NK-92 treated with Interleukin-12 subunit alpha and Interleukin-12 subunit beta, amount 100 ng/mL, for 24 hours (cell line): ENCODE data around the gene TFPI.
"Not testable (repeated sequence)": the region's sequence is repeated elsewhere in the genome, so short reads cannot be mapped to it uniquely, and the experiment has no call there.

Source experiments
- DNase-seq: peaks from one replicate; lab custom pipeline; 2025; lab: John Stamatoyannopoulos, UW

The TFPI gene

GRCh38 chr2:187552828-187553681, 1.2 kb downstream of the TFPI start:
- no peak for DNase-seq

DNA sequence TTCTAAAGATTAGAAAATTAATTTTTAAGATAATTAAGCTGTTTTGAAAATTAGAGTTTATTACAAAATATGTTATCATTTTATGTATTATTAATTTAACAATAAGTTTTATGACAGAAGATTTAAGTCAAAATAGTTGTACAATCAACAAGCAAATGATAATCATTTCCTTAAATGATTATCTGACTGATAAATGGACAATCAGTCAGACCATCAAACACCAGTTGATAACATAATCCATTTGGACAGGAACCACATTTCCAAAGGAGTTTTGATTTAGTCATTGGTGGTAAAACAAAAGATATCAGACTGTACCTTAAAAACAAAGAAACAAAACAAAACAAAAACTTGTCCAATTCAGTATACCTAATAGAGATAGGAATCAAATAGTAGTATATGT, 1.9 kb downstream of the TFPI start:
- no peak for DNase-seq

GRCh38 chr2:187550857-187551256, 3.4 kb downstream of the TFPI start:
- no peak for DNase-seq

DNA sequence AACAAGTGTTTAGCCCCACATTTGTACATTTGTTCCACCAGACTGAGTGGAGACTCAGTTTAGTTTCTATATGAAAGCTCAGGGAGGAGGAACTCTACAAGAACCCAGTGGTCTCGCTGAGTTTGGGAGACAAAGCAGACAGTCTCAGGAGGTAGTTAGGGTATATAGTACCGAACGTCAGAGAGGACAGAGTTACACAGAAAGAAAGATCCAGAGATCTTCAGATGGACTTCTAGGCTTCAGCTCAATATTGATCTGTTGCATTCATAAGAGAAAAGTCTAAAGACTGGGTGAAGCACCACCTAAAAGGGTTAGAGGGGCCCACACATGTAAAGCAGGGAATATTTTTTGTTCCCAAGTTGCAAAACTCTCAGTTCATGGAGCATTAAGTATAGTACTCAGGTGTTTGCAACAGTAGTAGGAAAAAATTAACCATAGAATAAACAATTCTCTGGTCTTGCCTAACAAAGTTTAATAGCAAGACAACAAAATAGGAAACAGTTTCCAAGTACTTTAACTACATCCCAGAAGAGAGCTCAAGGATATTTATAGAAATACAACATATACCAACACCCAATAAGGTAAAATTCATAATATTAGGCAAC, 4.2 kb downstream of the TFPI start:
- no peak for DNase-seq

GRCh38 chr2:187549193-187549592, 5.0 kb downstream of the TFPI start:
- no peak for DNase-seq

GRCh38 chr2:187548656-187549055, 5.6 kb downstream of the TFPI start:
- no peak for DNase-seq

DNA sequence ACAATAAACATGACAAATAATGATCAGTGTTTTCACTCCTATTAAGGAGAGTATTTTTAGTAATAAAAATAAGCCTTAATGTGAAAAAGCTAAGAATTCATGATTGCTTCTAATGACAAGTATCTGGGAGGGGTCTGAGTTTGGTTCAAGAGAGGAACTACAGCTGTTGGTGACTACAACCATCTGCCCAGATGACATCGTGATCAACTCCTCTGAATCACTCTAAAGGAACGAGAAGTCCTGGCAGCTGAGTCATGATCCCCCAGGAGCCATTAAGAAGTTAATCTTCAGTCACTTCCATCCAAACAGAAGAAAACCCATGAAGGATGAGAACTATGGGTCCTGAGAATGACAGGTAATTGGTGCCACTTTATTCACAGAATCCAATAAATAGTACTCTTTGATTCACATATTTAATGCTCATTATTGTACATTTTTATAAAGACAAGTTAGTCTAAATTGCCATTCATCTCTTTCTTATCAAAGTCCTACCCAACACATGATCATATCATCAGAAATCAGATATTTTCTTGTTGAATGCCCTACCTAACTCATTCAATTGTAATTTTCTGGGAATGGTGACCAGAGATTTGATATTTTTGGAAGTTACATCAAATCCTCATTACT, 6.8 kb downstream of the TFPI start:
- DNase-seq, result no peak

GRCh38 chr2:187546762-187547333, 7.4 kb downstream of the TFPI start:
- no peak for DNase-seq

DNA sequence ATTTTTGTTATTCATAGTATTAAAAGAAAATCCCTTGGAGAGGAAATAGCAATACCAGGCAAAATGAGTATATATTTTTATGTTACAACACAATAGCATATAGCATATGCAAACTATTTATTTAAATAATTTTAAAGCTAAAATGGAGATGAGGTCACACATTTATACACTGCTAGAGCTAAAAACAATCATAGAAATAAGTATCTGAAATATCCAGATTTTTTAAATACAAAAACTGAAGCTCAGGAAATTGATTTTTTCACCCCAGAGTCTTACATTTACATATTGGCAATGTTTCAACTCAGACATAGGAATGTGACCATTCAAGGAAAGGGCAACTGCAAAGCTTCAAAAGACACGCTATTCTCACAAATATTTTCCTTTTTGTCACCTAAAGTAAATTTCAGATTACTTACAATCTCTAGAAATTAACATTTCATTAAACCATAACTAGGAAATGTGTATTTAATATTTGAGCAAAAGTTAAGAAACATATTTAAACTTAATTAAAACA, 8.9 kb downstream of the TFPI start:
- no peak for DNase-seq

- no peak for DNase-seq
Measured at GRCh38 chr2:187544371-187545080, 9.7 kb downstream of the TFPI start.

DNA sequence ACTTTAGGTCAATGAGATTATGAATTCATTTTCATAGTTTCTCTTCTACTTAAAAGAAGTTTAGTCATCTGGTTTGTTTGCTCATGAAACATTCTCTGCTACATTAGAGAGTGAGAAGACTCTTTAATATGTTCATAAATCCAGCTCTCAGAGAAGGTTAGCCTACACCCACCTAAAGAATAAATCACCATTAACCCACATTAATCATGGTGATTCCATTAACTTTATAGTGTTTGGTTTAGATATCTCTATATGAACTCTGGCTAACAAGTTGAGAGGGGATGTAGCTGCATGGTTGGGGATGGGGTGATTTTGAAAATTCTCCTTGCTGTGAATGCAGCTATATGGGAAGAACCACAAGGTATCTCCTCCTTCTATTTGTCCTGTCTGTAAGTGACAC, 10.7 kb downstream of the TFPI start:
- no peak for DNase-seq

DNA sequence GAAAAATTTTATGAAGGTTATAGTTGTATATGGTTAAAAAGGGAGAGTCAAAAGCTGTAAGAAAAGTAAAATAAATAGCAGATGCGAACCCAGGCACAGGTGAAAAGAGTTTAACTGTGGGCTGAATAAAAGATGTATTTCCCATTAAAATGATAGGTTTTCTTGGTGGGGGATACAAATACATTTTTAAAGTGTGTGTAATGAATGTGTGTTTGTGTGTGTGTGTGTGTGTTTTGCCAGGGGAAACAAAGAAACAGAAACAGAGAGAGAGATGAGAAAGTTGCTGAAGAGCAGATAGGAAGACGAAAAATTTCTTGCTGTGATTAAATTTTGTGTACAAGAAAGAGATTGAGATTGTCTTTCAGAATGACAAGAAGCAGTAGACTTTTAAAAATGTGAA, 12.1 kb downstream of the TFPI start:
- DNase-seq, result no peak

DNA sequence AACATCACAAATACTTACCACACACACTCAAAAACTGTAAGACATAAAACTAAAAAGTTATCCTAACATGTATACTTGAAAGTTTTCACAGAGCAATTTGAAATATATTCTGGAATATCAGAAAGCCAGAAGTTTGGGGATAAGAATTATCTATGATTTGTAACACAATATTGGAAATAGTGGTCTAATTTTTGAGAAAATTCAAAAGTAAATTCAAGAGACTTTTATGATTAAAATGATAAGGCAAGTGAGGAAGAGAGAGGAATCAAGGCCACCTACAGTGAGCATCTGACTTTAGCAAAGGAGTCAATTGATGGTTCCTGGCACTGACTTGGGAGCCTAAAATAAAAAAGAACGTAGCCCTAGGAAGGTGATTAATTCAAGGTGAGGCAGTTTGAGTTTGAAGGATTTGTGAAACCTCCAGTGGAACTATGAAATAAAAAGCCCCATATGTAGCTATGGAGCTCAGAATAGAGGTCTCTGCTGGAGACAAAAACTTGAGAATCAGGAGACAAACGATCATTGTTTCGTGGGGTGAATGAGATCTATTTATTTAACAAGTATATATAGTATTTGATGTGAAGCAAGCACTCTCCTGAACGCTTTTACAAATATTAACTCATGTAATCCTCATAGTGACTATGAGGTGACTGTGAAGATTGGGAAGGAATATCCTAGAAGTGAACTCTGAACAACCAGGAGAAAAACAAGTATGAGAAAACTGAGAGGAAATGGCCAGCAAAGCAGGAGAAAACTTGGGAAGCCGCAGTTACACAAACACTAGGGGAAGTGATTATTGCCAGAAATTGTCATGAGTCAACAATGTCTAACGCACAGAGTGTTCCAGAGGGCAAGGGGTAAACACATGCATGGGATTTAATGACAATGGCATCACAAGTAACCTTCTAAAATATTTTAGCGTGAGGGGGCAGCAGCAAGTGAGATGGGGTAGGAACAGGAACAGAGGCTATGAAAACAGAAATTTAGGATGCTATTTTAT, 12.8 kb downstream of the TFPI start:
- no peak for DNase-seq

DNA sequence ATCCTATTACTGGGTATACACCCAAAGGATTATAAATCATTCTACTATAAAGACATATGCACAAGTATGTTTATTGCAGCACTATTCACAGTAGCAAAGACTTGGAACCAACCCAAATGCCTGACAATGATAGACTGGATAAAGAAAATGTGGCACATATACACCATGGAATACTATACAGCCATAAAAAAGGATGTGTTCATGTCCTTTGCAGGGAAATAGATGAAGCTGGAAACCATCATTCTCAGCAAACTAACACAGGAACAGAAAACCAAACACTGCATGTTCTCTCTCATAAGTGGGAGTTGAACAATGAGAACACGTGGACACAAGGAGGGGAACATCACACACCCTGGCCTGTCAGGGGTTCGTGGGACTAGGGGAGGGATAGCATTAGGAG, 16.0 kb downstream of the TFPI start:
- DNase-seq, result not testable (repeated sequence)

DNA sequence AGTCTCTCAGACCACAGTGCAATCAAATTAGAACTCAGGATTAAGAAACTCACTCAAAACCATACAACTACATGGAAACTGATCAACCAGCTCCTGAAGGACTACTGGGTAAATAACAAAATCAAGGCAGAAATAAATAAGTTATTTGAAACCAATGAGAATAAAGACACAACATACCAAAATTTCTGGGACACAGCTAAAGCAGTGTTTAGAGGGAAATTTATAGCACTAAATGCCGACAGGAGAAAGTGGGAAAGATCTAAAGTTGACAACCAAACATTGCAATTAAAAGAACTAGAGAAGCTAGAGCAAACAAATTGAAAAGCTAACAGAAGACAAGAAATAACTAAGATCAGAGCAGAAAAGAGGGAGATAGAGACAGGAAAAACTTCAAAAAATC, 18.9 kb downstream of the TFPI start:
- not testable (repeated sequence) for DNase-seq

GRCh38 chr2:187532333-187533120, 21.7 kb downstream of the TFPI start:
- DNase-seq, result no peak

DNA sequence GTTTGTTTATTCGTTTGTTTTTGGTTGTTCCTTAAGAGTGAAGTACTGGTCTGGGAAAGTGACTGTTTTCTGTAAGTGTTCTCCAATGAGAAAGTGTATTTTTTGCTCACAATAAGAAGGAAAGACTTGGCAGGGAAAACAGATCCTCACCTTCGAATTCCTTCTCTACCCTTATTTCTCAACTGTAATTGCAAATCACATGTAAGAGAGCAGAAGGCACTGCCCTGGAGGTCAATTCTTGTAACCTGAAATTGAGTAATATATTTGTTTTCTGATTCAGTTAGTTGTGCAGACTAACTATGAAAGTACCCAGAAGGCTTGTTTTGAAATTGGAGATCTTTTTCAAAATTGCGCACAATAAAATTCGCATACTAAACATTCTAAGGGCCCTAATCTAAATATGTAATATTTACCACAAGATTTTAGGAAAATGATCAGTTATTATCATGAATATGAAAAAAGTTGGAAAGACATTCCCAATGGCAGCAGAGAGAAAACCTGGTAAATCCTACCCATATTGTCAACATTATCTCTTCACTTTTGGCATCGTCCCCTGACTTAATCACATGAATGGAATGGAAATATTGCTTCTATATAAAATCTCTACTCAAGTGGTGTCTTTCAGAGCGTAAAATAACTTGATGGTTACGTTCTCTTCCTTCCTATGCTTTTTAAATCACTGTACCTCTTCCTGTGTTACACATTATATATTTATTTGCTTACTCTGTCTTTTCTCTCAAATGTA, 24.1 kb downstream of the TFPI start:
- no peak for DNase-seq

- no peak for DNase-seq
Measured at GRCh38 chr2:187529248-187529976, 24.8 kb downstream of the TFPI start.

- DNase-seq, result no peak
Measured at GRCh38 chr2:187528042-187528441, 26.2 kb downstream of the TFPI start.
